Measurements from ENCODE around the gene NGEF.

Gene NGEF

DNA sequence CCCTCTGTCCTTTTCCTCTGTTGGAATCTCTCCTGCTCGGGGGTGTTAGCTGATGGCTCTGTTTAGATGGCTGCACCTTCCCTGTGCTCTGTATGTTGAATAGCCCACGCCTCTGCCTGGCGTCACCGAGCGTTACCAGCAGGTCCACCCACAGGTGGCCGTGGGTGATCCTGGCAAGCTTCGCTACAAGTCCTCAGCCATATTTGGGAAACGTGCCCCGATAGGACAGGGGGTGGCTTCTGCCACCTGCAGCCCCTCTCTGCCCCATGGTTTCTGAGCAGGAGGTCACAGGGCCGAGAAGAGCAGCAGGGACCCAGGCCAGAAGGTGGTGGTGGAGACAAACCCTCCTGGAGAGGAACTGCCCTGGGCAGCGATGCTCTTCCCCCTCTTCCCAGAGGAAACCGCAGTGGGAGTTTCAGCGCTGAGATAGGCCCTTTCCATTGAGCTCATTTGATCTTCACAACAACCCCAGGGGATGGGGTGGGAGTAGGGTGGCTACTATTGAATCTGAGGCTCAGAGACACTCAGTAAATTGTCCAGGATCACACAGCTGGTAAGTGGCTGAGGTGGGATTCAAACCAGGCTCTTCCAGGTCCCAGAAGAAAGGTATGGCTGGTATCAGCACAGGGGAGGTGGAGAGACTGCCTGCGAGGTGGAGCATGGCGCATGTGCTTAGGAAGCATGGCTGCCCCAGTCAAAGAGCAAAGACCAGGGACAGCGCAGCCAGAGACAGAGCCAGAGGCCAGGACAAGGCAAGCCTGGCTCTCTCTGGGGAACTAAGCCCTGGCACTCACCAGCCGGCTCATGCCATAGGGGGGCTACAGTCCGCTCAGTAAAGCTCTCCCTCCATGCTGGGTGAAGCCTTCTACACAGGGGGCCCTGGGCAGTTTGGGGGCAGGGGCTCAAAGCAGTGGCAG is 15.0 kb downstream of the NGEF start:
- DNase-seq, result no peak

DNA sequence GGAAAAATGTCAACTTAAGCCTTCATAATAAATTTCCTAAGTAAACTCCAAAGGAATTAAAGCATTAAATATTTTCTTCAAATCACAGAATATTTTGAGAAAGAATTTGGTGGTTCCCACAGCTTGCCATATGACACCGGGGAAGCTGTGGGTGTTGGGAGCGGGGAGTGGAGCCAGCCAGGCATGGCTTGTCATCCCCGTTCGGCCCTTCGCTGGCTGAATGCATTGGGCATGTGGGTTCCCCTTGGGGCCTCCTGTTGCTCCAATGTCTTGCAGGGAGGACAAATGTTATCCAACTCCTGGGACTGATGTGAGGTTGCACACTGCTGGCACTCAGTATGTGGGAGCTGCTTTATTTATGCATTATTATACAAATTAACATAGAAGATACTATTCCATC is 18.6 kb downstream of the NGEF start:
- DNase-seq, result no peak

- DNase-seq, result no peak
These were observed 19.7 kb downstream of the NGEF start for GRCh38 chr2:232993231-232993821.

GRCh38 chr2:232986155-232986554 is 26.9 kb downstream of the NGEF start:
- DNase-seq, result no peak

GRCh38 chr2:232984451-232985207 is 28.4 kb downstream of the NGEF start:
- no peak for DNase-seq

DNA sequence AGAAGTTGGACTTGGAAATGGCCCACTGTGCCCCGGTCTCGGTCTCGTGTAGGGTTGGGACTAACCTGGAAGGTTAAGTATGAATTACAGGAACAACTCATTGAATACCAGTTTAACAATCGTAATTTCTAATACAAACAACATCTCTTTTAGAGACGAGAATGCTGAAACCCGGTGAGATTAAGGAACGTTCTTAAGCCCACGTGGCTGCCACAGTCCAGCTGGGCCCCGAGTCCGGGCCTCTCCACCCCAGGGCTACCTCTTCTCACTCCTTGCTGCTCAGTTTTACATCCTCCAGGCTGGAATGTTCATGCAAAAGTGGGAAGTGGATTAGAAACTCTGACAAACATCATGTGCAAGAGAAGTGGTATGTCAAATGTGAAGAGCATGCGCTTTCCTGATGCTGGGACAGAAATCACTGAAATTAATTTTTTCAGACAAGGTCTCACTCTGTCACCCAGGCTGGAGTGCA is 29.4 kb downstream of the NGEF start:
- no peak for DNase-seq

DNA sequence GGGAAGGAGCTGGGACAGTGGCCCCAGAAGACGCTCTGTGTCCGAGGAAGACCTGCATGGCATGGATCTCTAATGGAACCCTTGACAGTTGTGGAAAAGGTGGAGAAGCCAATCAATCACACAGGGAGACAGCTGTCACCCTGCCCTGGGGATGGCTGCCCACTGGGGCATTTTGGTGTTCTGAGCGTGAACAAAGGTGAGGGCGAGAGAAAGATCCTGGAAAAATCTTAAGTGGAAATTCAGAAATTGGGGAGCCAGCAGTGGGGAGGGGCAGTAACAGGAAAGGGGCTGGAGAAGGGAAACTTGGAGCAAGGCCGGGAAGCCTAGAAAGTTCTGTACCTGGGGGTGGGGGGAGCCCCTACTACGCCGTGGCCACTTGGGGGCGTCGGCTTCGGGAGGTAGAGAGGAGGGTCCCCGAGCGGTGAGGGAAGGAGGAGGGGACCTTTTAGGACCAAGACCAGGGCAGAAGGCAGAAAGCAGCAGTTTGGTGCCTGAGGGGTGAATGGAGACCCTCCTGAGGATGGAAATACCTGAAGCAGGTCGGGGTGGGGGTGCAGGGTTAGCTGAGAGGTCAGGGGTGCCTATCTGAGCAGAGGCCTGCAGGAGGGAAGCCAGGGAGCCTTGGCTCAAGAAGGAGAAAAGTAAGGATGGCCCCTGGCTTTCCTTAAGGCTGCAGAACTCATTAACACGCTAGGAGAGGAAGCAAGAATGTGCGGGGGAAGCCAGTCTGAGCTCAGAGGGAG is 30.0 kb downstream of the NGEF start:
- no peak for DNase-seq

DNA sequence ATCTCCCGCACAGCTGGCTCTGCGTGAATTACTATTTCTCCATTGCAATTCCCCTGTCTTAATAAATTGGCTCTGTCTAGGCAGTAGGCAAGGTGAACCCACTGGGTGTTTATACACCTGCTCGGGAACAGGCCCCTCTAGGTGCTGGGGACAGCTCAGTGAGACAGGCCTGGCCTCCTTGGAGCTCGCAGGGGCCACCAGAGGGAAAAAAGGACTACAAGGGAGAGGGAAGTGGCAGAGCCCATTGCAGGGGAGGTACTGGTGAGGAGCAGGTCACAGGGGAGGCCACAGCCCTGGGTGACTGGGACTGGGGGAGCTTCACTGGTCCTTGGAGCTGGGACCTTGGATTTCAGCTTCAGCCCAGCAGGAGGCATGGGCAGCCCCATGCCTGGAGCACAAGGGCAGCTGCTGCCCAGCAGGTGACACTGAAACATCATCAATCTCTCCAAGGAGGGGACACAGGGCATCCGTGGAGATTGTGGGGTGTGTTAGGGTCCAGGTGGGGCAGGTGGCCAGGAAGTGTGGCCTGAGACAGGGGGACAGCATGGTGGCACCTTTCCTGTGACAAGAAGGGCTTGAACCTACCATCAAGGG is 31.2 kb downstream of the NGEF start:
- DNase-seq, result no peak

DNA sequence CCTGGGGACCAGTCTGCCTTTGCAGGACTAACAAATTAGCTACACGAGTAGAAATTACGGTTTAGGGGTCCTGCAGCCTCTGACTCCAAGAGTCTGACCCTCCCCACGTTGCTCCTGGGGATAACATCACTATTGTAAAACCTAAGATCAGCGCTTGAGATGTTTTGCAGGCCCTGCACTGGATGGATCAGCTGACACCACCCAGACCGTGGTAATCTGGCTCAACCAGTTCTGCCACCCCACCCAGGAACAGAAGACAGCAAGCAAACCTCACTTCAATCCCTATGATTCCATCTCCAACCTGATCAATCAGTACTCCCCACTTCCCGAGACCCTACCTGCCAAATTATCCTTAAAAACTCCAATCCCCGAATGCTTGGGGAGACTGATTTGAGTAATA is 31.7 kb downstream of the NGEF start:
- no peak for DNase-seq

DNA sequence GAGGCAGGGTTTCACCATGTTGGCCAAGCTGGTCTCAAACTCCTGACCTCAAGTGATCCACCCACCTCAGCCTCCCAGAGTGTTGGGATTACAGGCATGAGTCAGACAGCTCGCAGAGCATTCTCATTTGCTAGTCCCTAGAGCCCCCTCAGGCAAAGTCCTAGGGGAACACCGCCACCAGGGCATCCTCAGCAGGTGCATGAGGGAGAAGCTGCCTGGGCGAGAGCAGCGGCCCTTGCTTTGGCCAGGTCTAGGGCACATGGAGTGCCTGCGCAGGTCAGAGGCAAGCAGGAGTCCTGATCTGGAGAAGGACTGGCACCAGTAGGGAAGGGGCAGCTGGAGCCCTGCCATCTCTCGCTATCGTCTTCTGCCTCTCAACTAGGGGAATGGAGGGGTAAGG is 32.4 kb downstream of the NGEF start:
- DNase-seq, result no peak

DNA sequence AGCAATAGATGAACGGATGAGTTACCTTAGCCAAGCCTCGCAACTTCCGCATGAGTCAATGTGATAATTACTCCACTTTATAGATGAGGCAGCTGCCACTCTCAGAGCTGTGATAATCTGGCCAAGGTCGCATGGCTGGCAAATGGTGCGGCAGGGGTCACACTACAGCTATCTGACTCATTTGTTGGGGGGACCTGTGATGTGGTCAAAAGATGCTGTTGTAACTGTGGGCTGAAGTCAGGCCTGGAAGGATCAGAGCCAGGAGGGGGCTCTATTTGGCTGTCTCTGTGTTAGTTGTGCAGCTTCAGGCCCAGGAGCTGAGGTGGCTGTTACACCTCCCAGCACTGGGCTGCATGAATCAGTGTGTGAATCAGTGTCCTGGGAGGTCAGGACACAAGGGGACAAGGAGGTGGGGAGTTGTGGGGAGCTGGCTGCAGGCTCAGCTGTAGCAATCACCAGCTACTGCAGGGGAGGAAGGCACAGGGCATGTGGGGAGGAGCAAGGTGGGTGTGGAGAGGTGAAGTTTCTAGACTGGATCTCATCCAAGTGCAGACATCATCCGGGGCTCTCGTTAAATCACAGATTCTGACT is 33.1 kb downstream of the NGEF start:
- no peak for DNase-seq

GRCh38 chr2:232977438-232977971 is 35.6 kb downstream of the NGEF start:
- DNase-seq, result no peak

DNA sequence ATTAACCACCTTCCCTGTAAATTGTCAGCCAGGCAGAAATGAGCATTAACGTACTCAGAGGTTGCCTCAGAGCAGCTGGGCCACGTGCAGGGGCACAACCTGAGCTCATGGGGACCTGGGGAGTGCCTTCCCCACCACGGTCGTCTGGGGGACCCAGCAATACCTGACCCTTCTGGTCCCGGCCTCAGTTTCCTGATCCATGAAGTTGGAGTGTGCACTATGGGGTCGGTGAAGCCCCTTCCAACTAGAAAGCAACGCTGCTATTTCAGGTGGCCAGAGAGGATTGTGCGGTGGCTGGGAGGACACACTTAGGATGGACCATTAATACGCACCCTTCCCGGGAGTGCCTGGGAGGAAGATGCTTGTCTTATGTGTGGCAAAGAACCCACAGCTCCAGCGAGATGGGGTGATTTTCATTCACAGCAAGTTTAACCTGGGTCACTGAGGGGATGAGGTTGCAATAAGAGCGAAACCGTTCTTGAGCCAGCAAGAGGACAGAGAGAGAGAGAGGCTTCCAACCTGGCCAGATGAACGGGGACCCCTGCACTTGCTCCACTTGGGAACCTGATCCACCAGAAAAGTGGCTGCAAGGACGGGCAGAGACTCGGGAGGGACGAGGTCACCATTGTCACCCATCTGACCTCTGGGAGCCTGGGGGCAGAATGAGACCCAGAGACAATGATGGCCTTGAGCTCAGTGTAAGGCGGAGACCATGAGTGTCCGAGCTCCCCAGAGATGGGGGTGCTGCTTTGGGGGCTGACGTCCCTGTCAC is 36.2 kb downstream of the NGEF start:
- DNase-seq, result no peak

DNA sequence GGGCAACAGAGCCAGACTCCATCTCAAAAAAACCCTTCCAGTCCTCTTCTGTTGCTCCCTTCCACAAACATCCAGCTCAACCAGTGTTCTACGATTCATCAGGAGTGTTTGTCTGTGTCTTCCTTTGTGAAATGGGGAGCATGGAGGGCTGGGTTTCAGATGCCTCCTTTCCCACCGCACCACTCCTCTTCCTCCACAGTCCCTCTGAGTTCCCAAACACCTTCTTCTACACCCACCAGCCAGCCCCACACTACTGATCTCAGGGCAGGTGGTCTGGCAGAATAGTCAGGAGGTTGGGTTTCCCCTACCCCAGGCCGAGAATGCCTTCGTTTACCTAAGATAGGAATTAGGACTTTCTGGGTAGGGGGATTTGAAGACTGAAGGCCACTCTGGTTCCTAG is 36.9 kb downstream of the NGEF start:
- no peak for DNase-seq

DNA sequence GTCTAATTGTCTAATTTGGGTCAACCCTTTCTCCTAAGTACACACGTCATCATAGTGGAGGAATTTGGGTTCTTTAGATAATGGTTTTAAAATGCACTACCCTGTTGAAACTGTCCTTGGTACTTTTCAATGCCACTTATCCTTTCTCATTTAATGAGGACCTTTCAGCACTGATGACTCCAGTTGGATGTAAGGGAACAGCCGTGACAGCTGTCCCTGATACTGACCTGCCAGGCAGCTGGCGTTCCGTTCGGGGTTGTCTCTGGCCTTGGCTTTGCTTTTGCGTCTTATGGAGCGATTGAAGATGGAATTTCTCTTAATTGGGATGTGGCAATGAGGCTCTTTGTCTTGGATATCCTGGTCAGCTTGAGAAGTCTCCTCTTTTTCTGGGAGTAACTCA is 38.7 kb downstream of the NGEF start:
- DNase-seq, result no peak

- no peak for DNase-seq
These were observed 39.3 kb downstream of the NGEF start for GRCh38 chr2:232973796-232974195.

GRCh38 chr2:232973011-232973735 is 39.9 kb downstream of the NGEF start:
- DNase-seq, result no peak

DNA sequence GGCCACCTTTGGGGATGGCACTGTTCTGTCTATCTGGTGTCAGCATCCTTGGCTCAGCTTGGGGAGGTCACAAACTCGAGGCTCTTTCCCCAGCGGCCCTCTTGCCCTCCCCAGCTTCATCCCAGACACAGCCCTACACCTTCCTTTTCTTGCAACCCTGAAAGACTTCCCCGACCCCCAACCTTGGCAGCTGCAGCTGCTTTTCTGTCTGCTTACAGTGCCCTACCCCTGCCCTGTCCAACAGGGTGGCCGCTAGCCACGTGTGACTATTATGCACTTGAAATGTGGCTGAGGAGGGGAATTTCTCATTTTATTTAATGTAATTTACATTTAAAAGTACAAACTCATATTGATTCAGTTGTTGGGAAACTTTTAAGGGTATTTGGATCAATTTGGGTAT is 41.3 kb downstream of the NGEF start:
- no peak for DNase-seq

DNA sequence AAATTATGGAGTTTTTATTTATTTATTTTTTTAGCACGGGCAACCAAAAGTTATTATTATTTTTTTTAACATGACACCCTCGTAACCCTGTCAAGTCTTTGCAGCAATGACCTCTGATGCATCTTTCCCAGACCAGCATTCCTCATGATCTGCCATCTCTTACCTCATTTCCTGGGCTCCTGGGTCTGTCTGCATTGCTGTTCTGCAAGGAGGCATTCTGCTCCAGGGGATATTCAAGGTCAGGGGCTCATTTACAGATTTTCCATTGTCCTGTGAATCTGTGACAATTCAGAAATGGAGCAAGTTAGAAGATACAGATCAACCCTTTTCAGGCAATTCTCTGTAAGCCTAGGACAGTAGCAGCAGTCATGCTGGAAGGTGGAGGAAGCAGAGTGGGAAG is 43.0 kb downstream of the NGEF start:
- DNase-seq, result no peak

DNA sequence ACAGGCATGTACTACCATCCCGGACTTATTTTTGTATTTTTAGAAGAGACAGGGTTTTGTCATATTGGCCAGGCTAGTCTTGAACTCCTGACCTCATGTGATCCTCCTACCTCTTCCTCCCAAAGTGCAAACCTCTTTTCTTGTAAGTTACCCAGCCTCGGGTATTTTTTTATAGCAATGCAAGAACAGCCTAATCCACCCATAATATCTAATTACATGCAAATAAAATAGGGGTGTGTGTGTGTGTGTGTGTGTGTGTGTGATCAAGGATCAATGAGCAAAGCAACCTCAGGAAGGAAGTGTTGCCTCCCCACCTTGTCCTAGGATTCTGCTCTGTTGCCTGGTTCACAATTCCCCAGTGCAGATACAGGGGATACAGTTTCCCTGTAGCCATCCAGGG is 45.6 kb downstream of the NGEF start:
- no peak for DNase-seq

Data from right kidney (tissue), 1 donor.